ENCODE measurements around the gene ANKS3.
A peak's percentile ranks its signal among the peaks of the same experiment; 100 is the strongest.

The ANKS3 gene

DNA sequence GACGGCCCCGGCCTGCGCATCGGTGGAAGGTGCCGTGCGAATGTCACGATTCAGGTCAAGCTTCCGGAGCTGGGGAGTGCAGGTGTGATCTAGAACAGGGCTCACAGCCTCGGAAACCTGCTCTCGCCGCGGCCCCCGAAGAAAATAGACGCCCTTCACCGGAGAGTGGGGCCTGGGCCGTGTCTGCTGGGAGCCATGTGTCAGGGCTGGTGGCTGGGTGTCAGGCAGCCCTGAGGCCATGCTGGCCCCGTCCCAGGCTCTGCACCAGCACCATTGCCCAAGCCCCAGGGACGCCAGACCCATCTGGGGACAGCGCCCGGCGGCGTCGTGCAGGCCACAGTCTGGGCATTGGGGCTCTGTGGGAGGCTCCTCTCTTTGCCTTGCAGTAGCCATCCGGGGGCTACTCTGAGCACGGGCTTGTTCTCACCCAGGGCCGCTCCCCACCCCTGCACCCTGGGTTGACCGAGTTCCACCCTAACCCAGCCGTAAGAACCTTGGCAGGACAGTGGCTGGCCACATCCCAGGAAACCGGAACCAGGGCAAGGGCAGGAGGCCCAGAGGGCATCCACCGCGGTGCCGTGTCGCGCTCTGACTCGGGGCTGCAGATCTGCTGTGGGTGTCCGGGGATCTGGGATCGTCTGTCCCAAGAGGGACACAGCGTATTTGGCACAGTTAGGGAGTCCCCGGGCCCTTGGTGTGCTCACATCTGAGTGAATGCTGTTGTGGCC is 46.0 kb downstream of the ANKS3 start:
- no peak overlapping the region for H3K4me3 ChIP-seq (ENCODE audit: low read length)
- TF ChIP-seq, protein P1, sequence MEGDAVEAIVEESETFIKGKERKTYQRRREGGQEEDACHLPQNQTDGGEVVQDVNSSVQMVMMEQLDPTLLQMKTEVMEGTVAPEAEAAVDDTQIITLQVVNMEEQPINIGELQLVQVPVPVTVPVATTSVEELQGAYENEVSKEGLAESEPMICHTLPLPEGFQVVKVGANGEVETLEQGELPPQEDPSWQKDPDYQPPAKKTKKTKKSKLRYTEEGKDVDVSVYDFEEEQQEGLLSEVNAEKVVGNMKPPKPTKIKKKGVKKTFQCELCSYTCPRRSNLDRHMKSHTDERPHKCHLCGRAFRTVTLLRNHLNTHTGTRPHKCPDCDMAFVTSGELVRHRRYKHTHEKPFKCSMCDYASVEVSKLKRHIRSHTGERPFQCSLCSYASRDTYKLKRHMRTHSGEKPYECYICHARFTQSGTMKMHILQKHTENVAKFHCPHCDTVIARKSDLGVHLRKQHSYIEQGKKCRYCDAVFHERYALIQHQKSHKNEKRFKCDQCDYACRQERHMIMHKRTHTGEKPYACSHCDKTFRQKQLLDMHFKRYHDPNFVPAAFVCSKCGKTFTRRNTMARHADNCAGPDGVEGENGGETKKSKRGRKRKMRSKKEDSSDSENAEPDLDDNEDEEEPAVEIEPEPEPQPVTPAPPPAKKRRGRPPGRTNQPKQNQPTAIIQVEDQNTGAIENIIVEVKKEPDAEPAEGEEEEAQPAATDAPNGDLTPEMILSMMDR (IDR thresholded peaks at IDR 0.05; ENCODE audit: insufficient read depth, low read depth, low read length, missing control alignments), result no peak
- no peak for DNase-seq (ENCODE audit: low read depth)

DNA sequence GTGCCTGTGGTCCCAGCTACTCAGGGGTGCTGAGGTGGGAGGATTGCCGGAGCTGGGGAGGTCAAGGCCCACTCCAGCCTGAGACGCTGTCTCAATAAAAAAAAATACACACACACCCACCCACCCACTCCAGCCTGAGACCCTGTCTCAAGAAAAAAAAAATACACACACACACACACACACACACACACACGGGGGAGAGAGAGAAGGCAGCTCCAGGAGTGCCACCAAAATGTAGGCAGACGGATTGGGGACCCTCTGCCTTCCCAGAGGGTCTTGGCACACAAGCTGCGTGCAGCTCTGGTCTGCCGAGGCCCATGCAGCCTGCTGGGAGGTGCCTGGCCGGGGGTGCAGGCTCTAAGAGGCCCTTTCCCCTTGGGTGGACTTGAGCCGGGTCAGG is 46.7 kb downstream of the ANKS3 start:
- TF ChIP-seq, protein P1 (IDR thresholded peaks at IDR 0.05; ENCODE audit: insufficient read depth, low read depth, low read length, missing control alignments), result no peak
- no peak for DNase-seq (ENCODE audit: low read depth)
- no peak overlapping the region for H3K4me3 ChIP-seq (ENCODE audit: low read length)

DNA sequence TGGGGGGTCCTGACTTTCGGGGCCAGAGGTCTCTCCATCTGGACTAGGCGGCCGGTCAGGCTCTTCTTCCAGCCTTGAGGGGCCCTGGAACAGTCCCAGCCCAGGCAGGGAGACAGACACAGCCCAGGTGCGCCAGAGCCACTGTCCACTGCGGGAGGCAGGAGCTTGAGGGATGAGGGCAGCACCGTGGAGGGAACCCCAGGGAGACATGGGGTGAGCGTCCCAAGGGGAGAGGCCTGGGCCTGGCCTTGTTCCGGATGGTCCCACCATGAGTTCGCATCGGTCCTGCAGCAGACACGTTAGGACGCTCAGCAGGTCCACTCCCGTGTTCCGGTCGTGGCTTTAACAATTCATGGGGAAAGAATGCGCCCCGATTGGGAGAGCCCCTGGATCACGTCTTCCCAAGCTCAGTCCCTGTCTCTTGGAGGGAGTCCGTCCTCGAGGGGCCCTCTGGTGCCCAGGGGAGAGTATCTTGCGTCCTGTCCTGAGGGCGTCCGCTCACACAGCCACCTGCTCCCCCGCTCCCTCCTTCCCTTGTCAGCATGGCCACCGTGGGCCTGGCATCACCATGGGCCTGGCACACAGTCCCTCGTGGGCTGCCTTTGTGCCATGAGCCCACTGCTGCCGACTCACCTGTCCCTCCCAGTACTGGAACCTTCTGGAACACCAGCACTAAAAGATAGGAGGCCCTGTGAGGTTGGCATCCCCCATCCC is 47.4 kb downstream of the ANKS3 start:
- H3K4me3 ChIP-seq (ENCODE audit: low read length), result no peak overlapping the region
- DNase-seq (ENCODE audit: low read depth), result no peak
- TF ChIP-seq, protein P1 (IDR thresholded peaks at IDR 0.05; ENCODE audit: insufficient read depth, low read depth, low read length, missing control alignments), result no peak

DNA sequence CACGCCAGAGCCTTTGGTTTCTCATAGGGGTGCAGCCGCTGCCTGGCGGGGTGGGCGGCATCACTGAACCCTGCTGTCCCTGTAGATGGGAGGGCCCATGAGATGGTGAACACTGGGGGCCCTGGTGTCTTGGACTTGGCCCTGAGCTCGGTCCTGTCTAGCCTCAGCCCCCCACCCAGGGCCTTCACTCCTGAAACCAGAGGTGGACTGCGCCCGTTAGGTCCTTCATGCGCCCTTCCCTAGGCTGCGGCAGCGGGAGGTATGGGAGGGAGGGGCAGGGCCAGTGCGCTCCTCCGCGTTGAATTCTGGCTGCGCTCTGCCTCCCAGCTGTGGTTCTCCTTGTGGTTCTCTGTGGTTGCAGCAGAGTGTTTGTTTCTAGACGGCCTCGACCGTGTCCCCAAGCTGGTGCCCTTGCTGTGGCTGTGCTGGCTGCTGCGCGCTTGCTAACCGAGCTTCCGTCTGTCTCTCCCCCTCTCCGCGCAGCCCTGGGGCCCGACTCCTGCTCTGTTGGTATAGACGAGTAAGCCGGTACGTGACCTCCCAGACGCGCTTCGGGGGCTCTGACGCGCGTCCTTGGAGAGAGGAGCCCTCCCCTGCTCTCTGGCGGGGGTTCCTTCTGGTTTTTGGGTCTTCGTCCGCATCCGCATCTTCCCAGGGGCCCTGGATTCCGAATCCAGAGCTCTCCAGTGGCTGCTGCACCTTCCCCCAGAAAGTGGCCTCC is 48.1 kb downstream of the ANKS3 start:
- no peak overlapping the region for H3K4me3 ChIP-seq (ENCODE audit: low read length)
- TF ChIP-seq, protein P1 (IDR thresholded peaks at IDR 0.05; ENCODE audit: insufficient read depth, low read depth, low read length, missing control alignments), result no peak
- no peak for DNase-seq (ENCODE audit: low read depth)

DNA sequence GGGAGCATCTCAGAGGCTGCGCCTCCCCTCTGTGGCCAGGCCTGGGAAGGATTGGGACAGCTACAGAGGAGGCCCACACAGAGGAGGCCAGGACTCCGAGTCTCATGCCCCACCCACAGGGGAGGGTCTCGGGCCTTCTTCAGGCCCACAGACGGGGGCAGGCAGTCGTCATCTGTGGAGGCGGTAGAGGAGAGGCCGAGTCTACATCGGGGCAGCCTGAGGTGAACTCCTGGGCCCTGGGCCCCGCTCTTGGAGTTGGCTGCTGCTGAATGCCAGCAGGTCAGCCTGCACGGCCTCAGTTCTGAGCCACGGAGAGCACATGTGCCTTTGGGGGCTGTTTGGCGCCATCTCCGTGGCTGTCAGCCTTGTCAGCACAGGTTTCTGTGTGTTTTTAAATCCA is 48.8 kb downstream of the ANKS3 start:
- no peak for DNase-seq (ENCODE audit: low read depth)
- H3K4me3 ChIP-seq (ENCODE audit: low read length), result no peak overlapping the region
- TF ChIP-seq, protein P1 (IDR thresholded peaks at IDR 0.05; ENCODE audit: insufficient read depth, low read depth, low read length, missing control alignments), result no peak

DNA sequence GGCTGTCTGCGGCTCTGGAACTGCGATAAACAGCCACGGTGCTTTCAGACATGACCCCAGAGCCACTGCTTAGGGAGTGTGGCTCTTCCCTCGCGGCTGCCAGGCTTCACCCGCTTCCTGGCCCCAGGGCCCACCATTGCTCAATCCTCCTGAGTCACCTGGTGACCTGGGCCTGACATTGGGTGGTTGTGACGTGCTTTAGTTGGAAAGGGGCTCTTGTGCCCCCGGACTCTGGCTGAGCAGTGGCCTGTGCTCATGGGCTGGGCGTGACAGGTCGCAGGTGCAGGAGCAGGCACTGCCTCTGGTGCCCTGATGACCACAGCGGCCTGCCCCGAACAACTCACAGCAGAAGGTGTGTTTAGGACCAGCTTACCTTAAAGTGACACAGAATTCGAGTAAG is 49.3 kb downstream of the ANKS3 start:
- DNase-seq (ENCODE audit: low read depth), result peak; percentile 47
- TF ChIP-seq, protein P1 (IDR thresholded peaks at IDR 0.05; ENCODE audit: insufficient read depth, low read depth, low read length, missing control alignments), result no peak
- H3K4me3 ChIP-seq (ENCODE audit: low read length), result no peak overlapping the region
